ENCODE data around the gene RCAN1. TPM values are rescaled to one million over a fixed set of nuclear protein-coding genes. Genes with fewer than 3 reads are reported as not detected.
"Not testable (repeated sequence)": the region's sequence is repeated elsewhere in the genome, so short reads cannot be mapped to it uniquely, and the experiment has no call there.

The RCAN1 gene
- total RNA-seq, 1 experiment from 2014 or later = 28.4 TPM

DNA sequence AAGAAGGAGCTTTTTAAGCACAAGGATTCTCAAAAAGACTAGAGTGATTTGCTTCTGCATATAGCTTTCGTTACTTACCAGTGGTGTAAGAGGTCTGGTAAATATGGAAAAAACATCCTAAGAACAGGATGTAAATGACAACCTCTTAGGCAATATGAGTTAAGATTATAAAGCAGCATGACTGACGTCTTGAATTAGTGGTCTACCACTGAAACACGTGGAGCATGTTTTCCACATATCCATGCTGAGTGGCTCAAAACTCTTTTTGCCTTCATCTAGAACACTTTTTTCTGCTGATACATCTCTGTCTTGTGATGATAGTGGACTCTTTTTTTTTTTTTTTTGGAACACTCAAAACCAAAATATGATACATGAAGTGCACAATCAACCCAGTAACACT lies 44.6 kb downstream of the RCAN1 start:
- no peak for DNase-seq (ENCODE audit: low read depth)

DNA sequence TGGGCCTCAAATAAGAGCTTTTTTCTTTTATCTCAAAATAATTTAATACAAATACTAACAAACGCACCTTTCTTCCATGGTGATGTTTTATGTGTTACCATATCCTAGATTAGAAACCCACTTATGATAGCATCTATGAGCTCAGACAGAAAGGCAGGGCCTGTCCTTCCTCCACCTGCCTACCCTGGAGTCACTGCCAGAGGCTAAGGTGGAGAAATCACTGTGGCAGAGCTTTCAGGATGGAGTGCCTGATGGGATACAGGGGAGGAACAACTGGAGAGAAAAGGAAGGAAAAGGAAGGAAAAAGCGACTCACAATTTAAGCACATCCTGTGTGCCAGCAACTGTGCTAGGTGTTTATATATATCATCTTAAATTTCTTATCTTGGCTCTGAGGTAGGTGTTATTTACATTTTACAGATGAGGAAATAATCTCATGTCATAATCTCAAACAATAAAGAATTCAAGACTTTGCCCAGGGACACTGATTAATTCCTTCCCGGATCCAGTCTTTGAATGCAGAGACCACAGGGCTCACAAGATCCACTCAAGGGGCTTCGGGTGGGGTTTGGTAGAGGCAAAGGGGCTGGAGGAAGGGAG lies 45.4 kb downstream of the RCAN1 start:
- DNase-seq (ENCODE audit: low read depth) = no peak

DNA sequence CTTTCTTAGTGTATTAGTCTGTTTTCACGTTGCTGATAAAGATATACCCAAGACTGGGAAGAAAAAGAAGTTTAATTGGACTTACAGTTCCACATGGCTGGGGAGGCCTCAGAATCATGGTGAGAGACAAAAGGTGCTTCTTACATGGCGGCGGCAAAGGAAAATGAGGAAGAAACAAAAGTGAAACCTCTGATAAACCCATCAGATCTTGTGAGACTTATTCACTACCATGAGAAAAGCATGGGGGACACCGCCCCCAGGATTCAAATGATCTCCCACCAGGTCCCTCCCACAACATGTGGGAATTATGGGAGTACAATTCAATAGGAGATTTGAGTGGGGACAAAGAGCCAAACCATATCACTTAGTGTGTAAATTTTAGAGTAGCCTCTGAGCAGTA lies 46.1 kb downstream of the RCAN1 start:
- not testable (repeated sequence) for DNase-seq (ENCODE audit: low read depth)

DNA sequence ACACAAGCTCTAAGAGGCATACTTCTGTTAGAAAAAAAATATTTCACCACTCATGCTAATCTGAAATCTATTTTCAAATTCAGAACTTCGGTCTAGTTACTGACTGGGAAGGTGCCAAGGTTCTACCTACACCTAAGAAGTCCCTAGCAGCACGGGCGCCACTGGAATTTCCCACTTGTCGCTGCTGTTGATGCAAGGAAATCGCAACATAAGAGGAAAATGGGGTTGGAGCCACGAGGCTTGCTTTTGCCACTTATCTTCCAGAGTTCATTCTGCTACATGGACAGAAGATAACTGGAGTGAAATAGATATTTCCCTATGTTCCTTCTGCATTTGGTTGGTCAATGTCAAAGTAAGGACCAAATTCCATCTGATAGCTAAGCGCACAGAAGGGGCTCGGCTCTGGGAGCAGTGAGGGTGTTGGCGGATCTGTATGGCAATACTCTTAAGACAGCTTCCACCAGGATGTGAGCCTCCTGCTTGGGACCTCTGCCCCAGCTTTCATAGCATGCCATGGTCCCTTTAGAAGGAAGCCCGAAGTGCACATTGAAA lies 47.2 kb downstream of the RCAN1 start:
- no peak for DNase-seq (ENCODE audit: low read depth)

DNA sequence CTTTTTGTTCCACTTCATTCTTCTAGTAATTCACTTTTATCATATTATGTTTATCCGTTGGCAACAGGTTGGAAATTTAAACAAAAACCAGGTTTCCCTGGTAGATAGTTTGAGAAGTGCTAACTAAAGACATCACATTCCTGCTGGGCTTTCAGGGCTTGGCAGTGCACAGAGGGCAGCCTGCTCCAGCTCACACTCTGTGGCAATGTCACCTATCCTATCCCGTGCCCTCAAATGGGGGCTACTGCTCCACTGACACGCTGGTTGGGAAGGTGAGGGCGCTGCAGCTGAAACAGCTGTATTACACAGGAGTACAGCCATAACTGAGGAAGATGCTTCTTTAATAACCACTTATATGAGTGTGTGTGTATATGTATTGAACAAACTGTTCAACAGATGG lies 49.7 kb downstream of the RCAN1 start:
- DNase-seq (ENCODE audit: low read depth) = no peak

DNA sequence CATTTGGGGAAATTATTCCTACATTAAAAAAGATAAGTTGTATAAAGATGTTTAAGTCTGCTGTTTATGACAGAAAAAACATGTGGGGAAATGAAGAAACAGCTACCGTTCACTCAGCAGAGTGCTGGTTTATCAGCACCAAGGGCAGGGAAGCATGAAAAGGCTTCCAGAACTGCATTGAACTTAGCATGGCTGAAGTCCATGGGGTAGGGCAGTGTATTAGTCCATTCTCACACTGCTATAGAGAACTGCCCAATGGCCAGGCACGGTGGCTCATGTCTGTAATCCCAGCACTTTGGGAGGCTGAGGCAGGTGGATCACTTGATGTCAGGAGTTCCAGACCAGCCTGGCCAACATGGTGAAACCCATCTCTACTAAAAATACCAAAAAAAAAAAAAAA lies 51.5 kb downstream of the RCAN1 start:
- not testable (repeated sequence) for DNase-seq (ENCODE audit: low read depth)

DNA sequence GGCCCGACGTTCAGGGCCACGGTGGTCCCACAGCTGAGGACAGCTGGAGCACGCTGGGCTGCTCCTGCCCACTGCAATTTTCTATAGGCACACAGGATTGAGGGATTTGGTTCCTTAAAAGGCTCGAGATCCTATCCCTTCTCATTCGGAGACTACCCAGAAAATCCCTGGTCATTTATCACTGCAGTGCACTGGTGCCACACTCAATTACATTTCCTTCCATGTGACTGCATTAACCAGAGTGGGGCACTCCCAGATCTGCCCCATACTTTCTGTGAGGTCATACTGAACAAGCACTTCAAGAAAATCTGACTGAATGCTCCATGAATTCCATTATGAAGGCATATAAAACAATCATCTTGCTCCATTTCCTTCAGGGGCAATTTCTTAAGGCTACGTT lies 53.1 kb downstream of the RCAN1 start:
- DNase-seq (ENCODE audit: low read depth) = no peak

DNA sequence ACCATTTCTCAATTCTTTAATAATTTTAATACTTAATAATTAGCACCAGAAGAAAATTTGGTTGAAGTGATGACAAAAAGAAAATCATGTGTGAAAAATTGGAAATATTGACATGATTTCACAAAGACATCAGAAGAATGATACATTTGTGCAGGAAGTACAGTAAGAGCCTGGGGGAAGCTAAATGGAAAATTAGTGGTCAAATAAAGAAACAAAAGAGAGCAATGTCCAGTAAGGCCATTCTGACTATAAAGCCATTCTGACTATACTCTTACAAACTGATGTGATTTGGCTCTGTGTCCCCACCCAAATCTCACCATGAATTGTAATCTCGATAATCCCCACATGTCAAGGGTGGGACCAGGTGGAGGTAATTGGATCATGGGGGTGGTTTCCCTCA lies 54.3 kb downstream of the RCAN1 start:
- no peak for DNase-seq (ENCODE audit: low read depth)

DNA sequence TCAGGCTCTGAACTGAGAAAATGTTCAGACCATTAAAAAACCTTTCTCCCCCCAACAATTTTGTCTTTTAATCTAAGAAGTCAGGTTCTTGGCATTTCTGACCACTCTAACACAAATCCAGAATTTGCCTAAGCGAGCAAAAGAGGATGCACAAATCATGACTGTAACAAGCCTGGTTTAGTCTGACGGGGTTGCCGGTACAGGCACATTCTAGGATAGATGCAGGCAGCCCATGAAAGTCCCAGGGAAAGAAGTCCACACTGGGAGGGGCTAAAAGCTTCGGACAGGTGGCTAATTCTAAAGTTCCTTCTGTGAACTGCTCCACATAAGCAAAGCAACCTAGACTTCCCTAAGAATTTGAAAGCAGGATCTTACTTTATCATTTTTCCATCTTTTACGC lies 54.9 kb downstream of the RCAN1 start:
- no peak for DNase-seq (ENCODE audit: low read depth)

DNA sequence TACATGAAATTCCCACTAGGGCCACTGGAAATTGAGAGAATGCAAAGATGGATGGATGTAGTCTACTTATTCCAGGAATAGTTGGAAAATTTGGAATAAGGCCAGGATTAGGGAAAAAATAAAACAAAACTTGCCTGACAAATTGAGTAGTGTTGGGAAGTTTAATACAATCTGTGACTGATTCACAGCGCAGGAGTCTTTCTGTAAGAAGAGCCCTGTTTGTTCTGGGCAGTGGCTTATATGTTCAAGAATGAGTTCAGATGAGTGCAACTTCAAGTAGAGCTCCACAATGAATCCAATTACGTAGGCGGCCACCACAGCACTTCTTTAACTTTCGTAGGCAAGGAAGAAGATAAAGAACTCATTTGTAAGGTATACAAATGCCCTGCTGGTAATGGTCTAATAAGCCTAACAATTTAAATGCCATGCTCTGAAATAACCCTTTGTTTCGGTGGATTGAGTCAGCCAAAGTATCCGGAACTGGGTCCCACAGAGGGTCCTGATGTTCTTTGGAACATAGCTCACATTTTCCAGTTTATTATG lies 55.8 kb downstream of the RCAN1 start:
- no peak for DNase-seq (ENCODE audit: low read depth)

DNA sequence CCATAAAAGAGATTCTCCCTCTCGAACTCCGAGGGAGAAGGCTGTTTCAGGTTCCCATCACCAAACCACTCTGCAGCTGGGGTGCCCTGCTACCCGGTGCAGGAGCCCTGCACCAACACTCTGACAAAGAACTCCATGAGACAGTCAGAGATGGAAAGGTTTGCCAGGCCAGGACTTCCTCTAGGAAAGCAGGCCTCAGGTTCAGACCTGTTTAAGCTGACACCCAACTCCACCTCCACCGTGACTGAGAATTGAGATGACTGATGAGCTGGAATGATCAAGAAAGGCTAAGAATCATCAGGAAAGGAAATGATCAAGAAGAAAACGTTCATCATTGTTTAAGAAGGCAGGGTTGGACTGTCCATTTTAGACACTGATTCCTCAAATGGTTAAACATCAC lies 56.7 kb downstream of the RCAN1 start:
- no peak for DNase-seq (ENCODE audit: low read depth)

DNA sequence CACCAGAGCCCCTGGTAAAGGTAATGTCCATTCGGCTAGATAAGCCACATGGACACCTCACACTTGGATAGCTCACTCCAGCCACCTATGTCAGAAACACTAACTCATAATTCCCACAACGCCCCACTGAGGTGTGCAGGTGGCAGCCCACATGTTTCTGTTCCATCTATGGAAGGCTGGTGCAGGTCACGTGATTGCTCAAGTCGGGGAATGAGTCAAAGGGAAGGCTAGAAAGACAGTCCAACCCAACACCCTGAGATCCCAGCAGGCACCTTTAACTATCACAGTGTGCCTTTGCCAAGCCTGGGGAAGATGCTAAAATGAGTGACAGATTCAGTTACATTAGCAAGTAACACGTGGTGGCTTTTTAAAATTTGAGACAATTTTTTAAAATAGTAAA lies 57.7 kb downstream of the RCAN1 start:
- no peak for DNase-seq (ENCODE audit: low read depth)

DNA sequence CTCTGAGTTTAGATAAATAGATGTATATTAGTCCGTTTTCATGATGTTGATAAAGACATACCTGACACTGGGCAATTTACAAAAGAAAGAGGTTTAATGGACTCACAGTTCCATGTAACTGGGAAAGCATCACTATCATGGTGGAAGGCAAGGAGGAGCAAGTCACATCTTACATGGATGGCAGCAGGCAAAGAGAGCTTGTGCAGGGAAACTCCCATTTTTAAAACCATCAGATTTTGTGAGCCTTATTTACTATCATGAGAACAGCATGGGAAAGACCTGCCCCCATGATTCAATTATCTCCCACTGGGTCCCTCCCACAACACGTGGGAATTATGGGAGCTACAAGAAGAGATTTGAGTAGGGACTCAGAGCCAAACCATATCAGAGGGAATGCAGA lies 60.2 kb downstream of the RCAN1 start:
- DNase-seq (ENCODE audit: low read depth) = not testable (repeated sequence)

DNA sequence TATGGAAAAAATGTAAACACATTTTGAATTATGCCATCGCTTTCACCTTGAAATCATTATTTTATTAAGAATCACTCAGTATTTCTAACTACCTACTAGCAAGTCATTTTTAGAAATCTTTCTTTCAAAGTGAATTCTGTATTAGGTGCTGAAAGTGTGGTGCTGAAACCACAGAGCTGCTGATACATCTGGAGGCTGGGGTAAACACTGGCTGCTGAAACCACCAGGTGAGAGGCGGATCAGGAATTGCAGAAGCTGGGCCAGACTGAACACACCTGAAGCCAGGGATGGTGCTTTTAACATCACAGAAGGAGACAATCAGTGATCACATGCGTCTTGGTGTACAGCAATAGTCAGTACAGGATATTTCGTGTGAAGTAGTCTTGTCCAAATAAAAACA lies 60.7 kb downstream of the RCAN1 start:
- DNase-seq (ENCODE audit: low read depth) = no peak

DNA sequence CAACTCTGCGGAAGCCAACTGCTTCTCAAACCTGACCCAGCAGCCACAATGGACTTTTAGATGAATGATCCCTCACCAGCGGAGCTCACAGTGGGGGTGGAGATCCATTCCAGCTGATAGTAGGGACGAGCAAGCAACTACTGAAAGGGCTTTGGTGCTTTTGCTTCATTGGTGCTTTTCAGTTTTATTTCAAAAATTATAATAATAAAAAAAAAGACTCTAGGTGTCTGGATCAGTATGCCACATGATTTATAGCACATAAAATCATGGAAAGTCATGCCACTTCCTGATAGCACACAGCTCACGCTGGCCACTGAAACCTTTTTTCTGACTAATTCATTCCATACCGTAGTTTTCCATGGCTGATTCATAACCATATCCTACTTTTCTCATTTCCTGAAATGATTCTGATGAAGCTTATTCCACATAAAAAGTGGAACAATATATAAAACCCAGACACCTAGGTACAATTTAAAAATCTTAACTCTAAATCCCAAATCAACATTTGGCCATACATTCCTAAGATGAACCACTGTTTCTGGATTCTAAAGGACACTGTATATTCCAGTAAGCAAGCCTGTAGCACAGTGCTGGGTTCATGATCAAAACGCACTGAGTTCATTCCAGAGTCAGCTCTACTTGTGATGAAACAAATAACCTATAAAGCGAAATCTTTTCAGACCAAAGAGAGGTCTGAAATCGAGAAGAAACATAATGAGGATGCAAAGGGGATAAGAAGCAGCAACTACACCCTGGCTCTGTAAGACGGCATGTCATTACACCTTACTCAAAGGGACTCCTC lies 61.6 kb downstream of the RCAN1 start:
- DNase-seq (ENCODE audit: low read depth) = peak; percentile 77

DNA sequence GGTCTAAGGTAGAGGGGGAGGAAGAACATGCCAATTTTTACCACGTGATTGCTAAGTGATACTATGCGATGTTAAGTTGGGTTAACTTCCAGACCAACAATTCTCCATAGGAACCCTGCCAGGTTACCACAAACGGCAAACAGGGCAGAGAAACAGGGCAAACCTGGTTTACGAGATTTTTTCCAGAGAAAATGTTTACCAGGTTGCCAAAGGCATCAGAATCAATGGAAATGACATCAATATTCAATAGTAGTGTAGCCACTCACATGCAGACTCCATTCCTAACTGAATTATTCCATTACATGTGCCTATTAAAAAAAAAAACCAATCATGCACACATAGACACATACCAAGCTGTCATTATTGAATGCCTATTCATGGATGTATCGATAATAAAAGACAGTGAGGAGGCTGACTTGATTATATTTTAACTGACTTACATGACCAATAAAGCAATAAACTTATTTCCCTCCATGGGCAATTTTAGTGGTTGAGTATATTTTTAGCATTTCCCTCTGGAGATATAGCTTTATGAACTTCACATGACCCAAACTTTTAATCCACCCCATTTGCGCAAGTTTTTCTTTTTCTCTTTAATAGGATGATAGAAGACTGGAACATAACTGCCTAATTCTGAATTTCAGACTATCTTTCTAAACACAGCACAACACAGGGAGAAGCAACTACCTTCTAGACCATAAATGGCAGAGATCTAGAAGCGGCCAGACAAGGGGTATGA lies 62.4 kb downstream of the RCAN1 start:
- peak; percentile 35 for DNase-seq (ENCODE audit: low read depth)

DNA sequence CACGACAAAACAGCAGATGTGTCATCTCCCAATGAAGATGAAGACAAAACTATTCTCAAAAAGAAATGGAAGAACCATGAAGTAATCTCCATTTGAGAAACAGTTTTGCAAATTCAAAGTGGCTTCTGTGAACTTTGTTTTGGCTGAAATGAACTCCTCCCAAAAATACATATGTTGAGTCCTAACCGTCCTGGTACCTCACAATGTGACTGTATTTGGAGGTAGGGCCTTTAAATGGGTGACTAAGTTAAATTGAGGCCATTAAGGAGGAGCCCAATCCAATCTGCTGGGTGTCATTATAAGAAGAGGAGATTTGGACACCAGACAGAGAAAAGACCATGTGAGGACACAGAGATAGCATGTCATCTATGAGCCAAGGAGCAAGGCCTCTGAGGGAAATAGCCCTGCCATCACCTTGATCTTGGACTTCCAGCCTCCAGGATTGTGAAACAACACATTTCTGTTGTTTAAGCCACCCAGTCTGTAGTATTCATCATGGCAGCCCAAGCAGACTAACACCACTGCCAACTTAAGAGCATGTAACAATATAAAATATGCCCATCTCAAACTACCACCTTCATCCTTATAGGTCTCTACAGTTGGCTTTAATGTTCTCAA lies 64.6 kb downstream of the RCAN1 start:
- DNase-seq (ENCODE audit: low read depth) = no peak

DNA sequence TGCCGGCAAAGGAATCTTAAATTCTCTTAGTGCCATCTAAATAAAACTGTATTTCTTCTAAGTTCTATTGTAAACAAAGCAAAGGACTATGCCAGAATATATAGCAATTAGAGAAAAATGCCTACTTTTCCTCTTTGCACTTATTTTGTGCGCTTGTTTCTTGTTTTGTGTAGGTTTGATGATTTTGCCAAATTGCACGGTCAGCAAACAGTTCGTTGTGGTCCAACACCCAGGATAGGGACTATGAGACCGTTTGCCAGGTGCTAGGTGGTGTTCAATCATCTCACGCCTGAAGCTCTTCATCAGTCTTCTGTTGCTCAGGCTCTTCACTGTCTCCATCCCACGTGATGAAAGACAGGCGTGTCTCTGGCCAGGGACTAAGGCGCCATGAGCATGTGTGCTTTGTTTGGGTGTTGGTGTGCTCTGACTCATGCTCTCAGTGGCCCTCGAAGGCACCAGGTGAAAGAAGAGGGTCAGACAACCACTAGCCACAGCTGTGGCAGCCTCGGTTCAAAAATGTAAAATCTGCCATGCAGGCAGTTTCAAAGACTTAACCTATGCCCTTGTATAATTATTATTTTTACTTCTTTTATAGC lies 66.0 kb downstream of the RCAN1 start:
- peak; percentile 45 for DNase-seq (ENCODE audit: low read depth)

DNA sequence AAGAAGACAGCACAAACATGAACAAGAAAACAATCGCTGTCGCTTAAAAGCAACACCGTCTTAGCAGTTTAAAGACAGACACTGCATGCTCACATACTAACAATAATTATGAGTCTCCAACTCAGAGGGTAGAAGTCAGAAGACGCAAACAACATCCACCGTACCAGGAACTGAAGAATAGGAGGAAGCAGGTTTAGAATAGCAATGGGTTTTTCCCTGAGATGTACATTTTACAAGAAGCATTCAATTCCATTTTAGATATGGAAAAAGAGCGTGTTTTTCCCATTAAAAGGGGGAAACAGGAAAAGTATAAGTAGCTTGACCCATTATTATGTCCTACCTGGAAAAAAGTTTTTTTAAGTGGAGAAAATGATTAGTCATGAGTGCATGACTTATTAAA lies 68.4 kb downstream of the RCAN1 start:
- DNase-seq (ENCODE audit: low read depth) = no peak

DNA sequence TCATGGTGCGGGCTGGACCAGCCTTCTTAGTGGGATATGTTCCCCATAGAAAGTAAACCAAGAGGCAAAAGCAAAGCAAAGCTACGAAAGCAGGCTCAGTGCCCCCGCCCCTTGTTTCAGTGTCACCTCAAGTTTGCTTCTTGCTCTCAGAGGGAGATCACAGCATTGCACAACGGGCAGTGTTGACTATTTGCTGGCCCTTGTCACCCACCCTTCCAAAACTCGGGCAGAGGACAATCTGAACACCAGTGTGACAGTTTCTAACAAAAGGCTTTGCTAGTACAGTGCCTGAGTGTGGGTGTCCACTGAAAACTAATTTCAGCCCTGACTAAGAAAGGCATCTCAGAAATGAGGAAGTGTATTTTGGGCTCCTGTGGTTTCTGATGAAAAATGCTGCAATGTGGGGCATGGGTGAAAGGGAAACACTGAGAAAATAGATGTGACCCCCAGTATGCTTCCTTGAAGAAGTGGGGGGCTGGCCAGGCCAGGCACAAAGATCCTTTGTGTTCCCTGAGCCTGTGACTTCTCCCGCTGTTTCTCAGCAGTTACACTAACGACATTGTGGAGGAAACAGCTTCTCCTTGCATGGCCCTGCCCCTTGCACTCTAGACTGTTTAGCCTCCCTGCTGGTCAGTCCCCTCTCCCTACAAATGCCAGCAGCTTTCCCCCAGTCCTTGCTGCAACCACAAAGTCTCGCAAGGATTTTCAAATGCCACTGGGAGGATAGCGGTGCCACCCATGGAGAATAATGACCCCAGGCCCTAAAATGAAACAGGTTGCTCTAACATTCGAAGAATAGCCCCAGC lies 69.6 kb downstream of the RCAN1 start:
- peak; percentile 72 for DNase-seq (ENCODE audit: low read depth)

Measured in LHCN-M2 (cell line).